Omental fat pad (tissue), 4 donors: Measurements from ENCODE around the gene ADA. TPM values are rescaled to one million over a fixed set of nuclear protein-coding genes. Genes with fewer than 3 reads are reported as not detected.

Experiments used
- ATAC-seq: fragments of 150-250 bp; one replicate; pipeline ENCODE4 v1.9.1; 2016; ENCODE audit warnings: mild to moderate bottlenecking, moderate library complexity; ENCODE audit not compliant: low FRiP score
- DNase-seq: peaks from one replicate; pipeline ENCODE4 v3.0.0-alpha.2; 2019; ENCODE audit warnings: low spot score
- total RNA-seq, 4 donors: library from RNA; depleted of rRNA; stranded (reverse); fragments of >200 nt; gene quantifications; one replicate each; pipeline ENCODE4 v1.1.0, GENCODE V29; 2016
- TF ChIP-seq, protein P1 (sequence below), 3 donors: fragments of 450-650 bp; IDR thresholded peaks; one replicate each; pipeline ENCODE4 v1.5.1; 2016 to 2017; ENCODE audit warnings: antibody characterized with exemption in 3 of 3, mild to moderate bottlenecking in 3 of 3, moderate library complexity in 2 of 3

The ADA gene
- total RNA-seq, 4 donors from 2014 or later, result 11.5 to 62.6 (median 15.4) TPM

DNA sequence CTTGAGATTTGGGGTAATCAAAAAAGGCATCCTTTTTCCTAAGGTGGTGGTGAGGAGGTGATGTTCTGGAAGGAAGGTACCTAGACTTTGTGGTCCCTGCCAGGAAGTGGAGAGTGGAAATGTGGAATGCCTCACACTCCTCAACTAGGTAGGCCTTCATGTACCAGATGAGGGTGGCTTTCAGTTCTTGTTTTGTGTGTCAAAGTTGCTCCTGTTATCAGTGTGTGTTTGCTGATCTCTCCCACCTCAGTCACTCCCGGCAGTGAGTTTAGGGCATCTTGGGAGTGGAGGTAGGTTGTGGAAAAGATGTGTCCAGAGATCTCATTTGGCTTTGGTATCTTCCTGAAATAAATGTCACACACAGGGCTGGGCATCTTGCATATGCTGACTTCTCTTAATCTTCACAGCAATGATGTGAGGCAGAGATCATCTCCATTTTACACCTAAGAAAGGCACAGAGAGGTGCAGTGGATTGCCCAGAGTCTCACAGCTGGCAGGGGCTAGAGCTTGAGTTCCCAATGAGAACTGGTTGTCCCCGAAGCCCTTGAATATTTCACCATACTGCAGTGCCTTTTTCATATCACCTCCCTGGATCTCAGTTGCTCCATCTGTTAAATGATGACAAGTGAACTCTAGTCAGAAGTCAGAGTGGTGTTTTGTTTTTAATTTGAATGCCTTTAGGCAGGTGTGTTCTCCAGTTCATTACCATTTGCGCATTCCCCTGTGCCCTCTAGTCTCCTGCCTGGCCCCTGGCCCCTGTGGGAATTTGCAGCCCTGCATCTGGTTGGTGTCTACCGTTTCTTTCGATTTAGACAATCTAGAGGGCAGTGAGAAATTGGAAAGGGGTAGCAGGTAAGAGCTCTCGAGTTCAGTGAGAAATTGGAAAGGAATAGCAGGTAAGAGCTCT is 66.2 kb downstream of the ADA start:
- ATAC-seq, result no peak
- DNase-seq, result no peak
- TF ChIP-seq, protein P1, sequence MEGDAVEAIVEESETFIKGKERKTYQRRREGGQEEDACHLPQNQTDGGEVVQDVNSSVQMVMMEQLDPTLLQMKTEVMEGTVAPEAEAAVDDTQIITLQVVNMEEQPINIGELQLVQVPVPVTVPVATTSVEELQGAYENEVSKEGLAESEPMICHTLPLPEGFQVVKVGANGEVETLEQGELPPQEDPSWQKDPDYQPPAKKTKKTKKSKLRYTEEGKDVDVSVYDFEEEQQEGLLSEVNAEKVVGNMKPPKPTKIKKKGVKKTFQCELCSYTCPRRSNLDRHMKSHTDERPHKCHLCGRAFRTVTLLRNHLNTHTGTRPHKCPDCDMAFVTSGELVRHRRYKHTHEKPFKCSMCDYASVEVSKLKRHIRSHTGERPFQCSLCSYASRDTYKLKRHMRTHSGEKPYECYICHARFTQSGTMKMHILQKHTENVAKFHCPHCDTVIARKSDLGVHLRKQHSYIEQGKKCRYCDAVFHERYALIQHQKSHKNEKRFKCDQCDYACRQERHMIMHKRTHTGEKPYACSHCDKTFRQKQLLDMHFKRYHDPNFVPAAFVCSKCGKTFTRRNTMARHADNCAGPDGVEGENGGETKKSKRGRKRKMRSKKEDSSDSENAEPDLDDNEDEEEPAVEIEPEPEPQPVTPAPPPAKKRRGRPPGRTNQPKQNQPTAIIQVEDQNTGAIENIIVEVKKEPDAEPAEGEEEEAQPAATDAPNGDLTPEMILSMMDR (IDR thresholded peaks at IDR 0.05), result no peak

- no peak for ATAC-seq
- TF ChIP-seq, protein P1 (IDR thresholded peaks at IDR 0.05), result no peak
- DNase-seq, result no peak
Measured at GRCh38 chr20:44584162-44584561, 67.3 kb downstream of the ADA start.

DNA sequence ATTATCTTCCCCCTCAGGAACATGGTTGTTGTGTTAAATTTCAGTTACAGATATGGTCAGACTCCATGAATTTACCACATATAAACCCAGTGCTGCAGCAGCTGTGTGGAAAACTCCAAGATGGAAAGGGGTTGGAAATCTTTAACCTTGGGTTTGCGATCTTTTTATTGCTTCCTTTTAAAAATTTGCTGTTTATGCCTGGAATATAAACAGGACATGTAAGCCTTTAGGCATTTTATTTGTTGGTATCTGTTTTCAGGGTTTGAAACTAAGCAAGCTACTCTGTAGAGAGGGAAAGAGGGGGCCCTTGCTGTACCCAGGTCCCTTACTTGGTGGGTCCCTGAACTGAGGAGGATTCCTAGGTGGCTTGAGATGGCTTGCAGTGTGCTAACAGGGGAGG is 68.3 kb downstream of the ADA start:
- ATAC-seq (no peak), DNase-seq (no peak)
- TF ChIP-seq, protein P1 (IDR thresholded peaks at IDR 0.05), result no peak

DNA sequence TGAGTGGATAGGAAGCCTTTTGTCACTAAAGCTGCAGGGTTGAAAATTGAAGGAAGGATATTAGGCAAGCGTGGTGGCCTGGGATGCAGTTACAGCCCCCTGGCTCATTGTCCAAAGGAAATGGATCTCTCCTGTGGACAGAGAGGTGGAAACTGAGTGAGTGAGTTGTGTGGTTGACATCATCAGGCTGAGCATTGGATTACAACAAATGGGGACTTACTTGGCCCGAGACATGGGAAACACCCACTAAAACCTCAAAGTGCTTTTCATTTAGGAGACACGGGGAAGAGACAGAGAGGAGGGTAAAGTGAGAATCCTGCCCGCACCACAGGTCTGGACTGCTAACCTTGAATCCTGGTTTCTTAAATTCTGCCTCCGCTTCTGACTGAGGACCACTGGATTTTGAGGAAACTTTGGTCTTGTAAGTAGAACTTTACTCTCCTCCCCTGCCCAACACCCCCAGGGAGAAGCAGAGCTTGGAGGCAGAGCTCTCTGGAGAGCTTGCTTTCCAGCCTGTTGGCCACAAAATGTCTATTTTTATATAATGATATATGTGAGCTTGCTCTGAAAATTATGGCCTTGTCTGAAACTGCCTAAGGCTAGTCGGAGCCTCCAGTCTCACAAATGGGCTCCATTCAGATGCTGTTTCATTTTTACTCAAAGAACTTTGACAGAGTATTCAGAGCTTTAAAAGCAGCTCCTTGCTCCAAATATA is 69.0 kb downstream of the ADA start, which contains the start of gene PKIG:
TSS of gene PKIG (plus strand) at position 269 of the 715 bp plus-strand sequence. CDS start 31,978 bp downstream, outside the sequence.
- peak; percentile 66 for ATAC-seq
- TF ChIP-seq, protein P1 (IDR thresholded peaks at IDR 0.05), result no peak
- DNase-seq, result no peak

- DNase-seq (no peak), ATAC-seq (no peak)
- TF ChIP-seq, protein P1 (IDR thresholded peaks at IDR 0.05), result no peak
Measured at GRCh38 chr20:44581515-44581914, 70.0 kb downstream of the ADA start.

DNA sequence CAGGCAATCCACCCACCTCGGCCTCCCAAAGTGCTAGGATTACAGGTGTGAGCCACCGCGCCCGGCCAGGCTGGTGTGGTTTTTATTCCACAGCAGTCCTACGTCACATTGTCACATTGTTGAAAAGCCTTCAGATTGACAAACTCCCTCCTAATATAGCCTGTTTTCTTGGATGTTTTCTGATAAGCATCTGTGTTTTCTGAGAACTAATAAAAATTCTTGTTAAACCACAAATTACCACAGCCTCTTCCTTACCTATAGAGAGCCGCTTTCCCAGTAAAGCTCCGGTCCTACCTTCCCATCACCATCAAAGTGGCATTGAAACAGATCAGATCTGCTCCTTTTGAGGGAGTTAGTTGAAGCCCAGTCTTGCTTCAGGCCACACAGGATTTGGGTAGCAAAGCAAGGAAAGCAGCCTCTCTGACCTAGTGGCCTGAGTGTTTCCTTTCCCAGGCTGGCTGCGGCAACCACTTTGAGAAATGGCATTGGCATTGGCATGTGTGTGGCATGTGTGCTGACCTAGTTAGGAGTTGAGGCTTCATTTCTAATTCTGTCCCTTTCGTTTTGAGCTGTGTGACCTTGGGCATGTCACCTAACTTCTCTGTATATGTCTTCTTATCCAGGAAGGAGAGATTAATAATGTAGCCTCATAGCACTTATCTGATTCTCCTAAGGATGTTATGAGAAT is 70.8 kb downstream of the ADA start:
- DNase-seq, result no peak
- TF ChIP-seq, protein P1 (IDR thresholded peaks at IDR 0.05), result no peak
- no peak for ATAC-seq
